Stomach (tissue), 4 donors: ENCODE measurements around the gene ZIC1.

Source experiments
- EP300 ChIP-seq: sonication (generic); formaldehyde crosslinking; IDR thresholded peaks from one replicate; pipeline ENCODE4 v1.6.1; 2017; ENCODE audit warnings: antibody characterized with exemption
- POLR2A ChIP-seq, 4 donors: fragments of 450-650 bp; IDR thresholded peaks; one replicate each; pipeline ENCODE4 v1.6.1; 2016; ENCODE audit warnings: antibody characterized with exemption in 4 of 4, control low read depth in 2 of 4, mild to moderate bottlenecking in 1 of 4, moderate library complexity in 1 of 4
- POLR2AphosphoS5 ChIP-seq, 3 donors: sonication (generic); formaldehyde crosslinking; IDR thresholded peaks; one replicate each; pipeline ENCODE4 v1.6.1; 2016; ENCODE audit warnings: antibody characterized with exemption in 3 of 3
- TF ChIP-seq, protein P1 (sequence below), 7 experiments: fragments of 450-650 bp in 4 of 7; fragments of 200-600 bp in 3 of 7; sonication (generic) in 3 of 7; IDR thresholded peaks; one replicate each; pipeline ENCODE4 v1.5.1; 2016 to 2019; ENCODE audit warnings: antibody characterized with exemption in 7 of 7, control low read depth in 2 of 7, mild to moderate bottlenecking in 1 of 7

DNA sequence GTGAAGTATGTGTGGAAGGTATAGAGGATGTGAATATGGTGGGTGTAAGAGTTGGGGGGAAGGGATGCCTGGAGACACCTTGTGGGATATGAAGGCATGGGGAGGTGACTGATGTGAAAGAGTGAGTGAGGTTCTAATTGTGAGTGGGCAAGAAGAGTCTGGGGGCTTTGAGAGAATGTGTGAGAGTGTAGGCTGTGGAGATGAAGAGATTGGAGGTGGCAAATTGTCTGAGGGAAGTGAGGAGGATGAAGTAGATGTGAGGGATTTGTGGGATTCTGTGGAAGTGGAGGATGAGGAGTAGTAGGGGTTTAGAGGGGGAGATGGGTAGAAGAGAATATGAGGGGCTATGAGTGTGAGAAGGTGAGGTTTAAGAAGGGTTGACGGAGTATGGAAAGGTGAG is 44.4 kb upstream of the ZIC1 start:
- TF ChIP-seq, protein P1, sequence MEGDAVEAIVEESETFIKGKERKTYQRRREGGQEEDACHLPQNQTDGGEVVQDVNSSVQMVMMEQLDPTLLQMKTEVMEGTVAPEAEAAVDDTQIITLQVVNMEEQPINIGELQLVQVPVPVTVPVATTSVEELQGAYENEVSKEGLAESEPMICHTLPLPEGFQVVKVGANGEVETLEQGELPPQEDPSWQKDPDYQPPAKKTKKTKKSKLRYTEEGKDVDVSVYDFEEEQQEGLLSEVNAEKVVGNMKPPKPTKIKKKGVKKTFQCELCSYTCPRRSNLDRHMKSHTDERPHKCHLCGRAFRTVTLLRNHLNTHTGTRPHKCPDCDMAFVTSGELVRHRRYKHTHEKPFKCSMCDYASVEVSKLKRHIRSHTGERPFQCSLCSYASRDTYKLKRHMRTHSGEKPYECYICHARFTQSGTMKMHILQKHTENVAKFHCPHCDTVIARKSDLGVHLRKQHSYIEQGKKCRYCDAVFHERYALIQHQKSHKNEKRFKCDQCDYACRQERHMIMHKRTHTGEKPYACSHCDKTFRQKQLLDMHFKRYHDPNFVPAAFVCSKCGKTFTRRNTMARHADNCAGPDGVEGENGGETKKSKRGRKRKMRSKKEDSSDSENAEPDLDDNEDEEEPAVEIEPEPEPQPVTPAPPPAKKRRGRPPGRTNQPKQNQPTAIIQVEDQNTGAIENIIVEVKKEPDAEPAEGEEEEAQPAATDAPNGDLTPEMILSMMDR (IDR thresholded peaks at IDR 0.05) = no peak
- no peak for TF ChIP-seq EP300
- no peak for TF ChIP-seq POLR2A (IDR thresholded peaks at IDR 0.05)
- TF ChIP-seq POLR2AphosphoS5 (IDR thresholded peaks at IDR 0.05) = no peak
